ENCODE measurements around the gene ISOC2. TPM values are rescaled to one million over a fixed set of nuclear protein-coding genes. Genes with fewer than 3 reads are reported as not detected.
A peak's percentile ranks its signal among the peaks of the same experiment; 100 is the strongest.

The ISOC2 gene
- polyA plus RNA-seq, 4 donors: 28.8 to 164 (median 78.4) TPM

DNA sequence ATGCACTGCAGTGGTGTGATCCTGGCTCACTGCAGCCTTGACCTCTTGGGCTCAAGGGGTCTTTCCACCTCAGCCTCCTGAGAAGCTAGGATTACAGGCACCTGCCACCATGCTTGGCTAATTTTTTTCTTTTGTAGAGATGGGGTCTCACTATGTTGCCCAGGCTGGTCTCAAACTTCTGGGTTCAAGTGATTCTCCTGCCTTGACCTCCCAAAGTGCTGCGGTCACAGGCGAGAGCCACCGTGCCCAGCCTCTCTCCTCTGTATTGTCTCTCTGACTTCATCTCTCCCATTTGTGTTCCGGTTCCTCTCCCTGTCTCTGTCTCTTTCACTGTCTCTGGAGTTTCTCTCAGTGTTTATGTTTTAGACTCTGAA lies 4.8 kb upstream of the ISOC2 start:
- WGBS, 3 donors: 79 to 88% (median 81%) methylated on average over 4 of the region's 4 CpGs
- H3K27ac ChIP-seq (ENCODE audit: low read depth in 1 of 3, low read length in 2 of 3): no peak overlapping the region
- peaks cover 0 to 14% (median 0%) of the 10 kb centered on the region in 3 donors for H3K4me1 ChIP-seq (ENCODE audit: control insufficient read depth in 3 of 3, insufficient read depth in 2 of 3, low read depth in 1 of 3, low read length in 2 of 3)
- no peaks in the 10 kb centered on the region for H3K36me3 ChIP-seq (ENCODE audit: control insufficient read depth in 3 of 3, insufficient read depth in 2 of 3, low read depth in 1 of 3, low read length in 3 of 3)
- peaks cover 0 to 12% (median 0%) of the 10 kb centered on the region in 3 donors for H3K27me3 ChIP-seq (ENCODE audit: control insufficient read depth in 3 of 3, insufficient read depth in 3 of 3, low read length in 3 of 3)
- H3K9me3 ChIP-seq (ENCODE audit: control insufficient read depth in 2 of 2, insufficient read depth in 1 of 2, low read depth in 1 of 2, low read length in 1 of 2): no peaks in the 10 kb centered on the region
- H3K4me3 ChIP-seq (ENCODE audit: low read depth in 1 of 3, low read length in 3 of 3): no peak overlapping the region
- FAIRE-seq (no peak), DNase-seq (no peak)

DNA sequence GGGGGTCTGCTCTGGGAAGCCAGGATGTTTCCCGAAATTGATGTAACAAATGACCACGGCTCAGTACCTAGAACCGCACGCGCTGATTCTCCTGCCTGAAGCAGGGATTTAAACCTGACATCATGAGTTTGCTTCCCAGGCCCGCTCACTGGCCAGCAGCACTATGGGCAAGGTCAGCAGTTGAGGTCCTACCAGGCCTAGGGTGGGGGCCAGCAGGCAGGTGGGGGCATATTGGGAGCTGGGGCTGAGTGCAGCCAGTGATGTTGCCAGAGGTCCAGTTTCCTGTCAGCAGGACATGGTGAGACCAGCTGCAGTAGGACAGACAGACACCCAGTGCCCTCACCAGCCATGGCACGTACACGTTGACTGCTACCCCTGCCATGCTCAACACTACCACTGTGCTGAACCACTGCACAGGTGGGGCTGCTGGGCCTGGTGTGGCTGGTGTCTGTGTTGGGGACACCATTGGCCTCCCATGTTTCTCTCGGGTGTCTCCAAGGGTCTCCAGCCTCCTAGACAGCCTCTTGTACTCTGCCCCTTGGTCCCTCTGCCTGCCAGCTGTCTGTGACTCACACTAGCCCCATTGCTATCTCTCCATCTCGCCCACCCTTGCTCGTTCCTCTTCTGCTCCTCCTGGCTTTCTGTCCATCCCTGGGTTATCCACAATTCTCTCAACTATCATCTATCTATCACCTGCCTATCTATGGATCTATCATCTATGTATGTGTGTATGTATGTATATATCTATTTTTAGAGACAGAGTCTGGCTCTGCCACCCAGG lies 4.2 kb upstream of the ISOC2 start:
- Histone ChIP-seq H3K27me3 (ENCODE audit: control insufficient read depth in 3 of 3, insufficient read depth in 3 of 3, low read length in 3 of 3) (peaks cover 0 to 12% (median 0%) of the 10 kb centered on the region in 3 donors), H3K27ac (ENCODE audit: low read depth in 1 of 3, low read length in 2 of 3) (no peak overlapping the region), H3K9me3 (ENCODE audit: control insufficient read depth in 2 of 2, insufficient read depth in 1 of 2, low read depth in 1 of 2, low read length in 1 of 2) (no peaks in the 10 kb centered on the region), H3K36me3 (ENCODE audit: control insufficient read depth in 3 of 3, insufficient read depth in 2 of 3, low read depth in 1 of 3, low read length in 3 of 3) (no peaks in the 10 kb centered on the region), H3K4me3 (ENCODE audit: low read depth in 1 of 3, low read length in 3 of 3) (no peak overlapping the region), H3K4me1 (ENCODE audit: control insufficient read depth in 3 of 3, insufficient read depth in 2 of 3, low read depth in 1 of 3, low read length in 2 of 3) (peaks cover 0 to 19% (median 2%) of the 10 kb centered on the region in 3 donors)
- WGBS, 3 donors: 62 to 78% (median 62%) methylated on average over 11 of the region's 11 CpGs
- FAIRE-seq: no peak
- no peak for DNase-seq

DNA sequence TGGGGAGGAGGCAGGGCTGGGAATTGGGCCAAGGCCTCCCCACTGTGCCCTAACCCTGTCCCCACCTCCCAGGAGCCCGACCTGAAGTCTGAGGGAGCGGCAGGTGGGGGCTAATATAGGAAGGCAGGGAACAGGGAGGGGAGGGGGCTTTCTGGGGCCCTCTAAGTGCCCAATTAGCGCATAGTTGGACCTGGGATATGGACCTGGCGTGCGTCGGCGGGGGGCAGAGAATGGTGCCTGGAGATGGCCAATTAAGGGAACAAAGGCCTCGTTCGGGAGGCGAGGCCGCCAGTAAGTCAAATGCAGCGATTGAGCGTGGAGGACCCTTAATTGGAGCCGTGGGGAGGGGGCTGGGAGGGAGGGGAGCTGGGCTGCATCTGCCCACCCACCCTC lies 3.2 kb upstream of the ISOC2 start, which contains the start of gene C19orf85:
C19orf85 (minus strand) TSS at position 90 of the 393 bp plus-strand sequence. CDS start 197 bp downstream, outside the sequence.
- Histone ChIP-seq H3K36me3 (ENCODE audit: control insufficient read depth in 3 of 3, insufficient read depth in 2 of 3, low read depth in 1 of 3, low read length in 3 of 3) (no peaks in the 10 kb centered on the region), H3K9me3 (ENCODE audit: control insufficient read depth in 2 of 2, insufficient read depth in 1 of 2, low read depth in 1 of 2, low read length in 1 of 2) (no peaks in the 10 kb centered on the region), H3K27ac (ENCODE audit: low read depth in 1 of 3, low read length in 2 of 3) (no peak within 1 kb of the TSS), H3K4me1 (ENCODE audit: control insufficient read depth in 3 of 3, insufficient read depth in 2 of 3, low read depth in 1 of 3, low read length in 2 of 3) (peaks cover 0 to 28% (median 2%) of the 10 kb centered on the region in 3 donors), H3K4me3 (ENCODE audit: low read depth in 1 of 3, low read length in 3 of 3) (no peak within 1 kb of the TSS), H3K27me3 (ENCODE audit: control insufficient read depth in 3 of 3, insufficient read depth in 3 of 3, low read length in 3 of 3) (peaks cover 0 to 12% (median 0%) of the 10 kb centered on the region in 3 donors)
- no peak for FAIRE-seq
- DNase-seq: no peak
- 60 to 70% (median 67%) methylated on average over 13 to 14 of the region's 14 CpGs for WGBS, 3 donors

DNA sequence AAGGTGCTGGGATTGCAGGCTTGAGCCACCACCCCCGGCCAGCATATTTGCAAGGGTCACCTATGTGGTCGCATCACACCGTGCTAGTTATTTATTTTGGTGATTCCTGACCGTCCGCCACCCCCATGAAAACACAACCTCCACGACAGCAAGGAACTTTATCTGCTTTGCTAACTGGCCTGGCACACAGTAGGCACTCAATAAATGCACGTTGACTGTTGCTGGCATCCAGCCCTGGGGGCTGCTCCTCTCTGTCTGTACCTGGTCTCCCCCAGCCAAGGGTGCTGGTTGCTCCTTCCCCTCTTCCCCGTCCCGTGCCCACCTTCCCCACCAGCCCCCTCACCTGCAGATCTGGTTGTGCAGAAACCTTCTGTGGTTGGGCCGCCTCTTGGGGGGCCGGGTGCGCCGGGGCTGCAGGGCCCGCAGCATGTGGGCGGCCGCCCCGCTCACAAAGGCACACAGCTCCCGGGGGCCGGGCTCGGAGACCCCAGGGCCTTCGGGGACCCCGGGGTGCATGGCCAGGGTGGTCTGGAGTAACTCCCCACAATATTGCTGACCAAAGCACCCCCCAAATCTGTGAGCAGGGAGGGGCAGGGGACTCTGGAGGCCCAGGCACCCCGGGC lies 2.7 kb upstream of the ISOC2 start:
- FAIRE-seq: no peak
- H3K9me3 ChIP-seq (ENCODE audit: control insufficient read depth in 2 of 2, insufficient read depth in 1 of 2, low read depth in 1 of 2, low read length in 1 of 2): no peaks in the 10 kb centered on the region
- 70 to 74% (median 72%) methylated on average over 23 of the region's 23 CpGs for whole genome bisulfite sequencing, 3 donors

DNA sequence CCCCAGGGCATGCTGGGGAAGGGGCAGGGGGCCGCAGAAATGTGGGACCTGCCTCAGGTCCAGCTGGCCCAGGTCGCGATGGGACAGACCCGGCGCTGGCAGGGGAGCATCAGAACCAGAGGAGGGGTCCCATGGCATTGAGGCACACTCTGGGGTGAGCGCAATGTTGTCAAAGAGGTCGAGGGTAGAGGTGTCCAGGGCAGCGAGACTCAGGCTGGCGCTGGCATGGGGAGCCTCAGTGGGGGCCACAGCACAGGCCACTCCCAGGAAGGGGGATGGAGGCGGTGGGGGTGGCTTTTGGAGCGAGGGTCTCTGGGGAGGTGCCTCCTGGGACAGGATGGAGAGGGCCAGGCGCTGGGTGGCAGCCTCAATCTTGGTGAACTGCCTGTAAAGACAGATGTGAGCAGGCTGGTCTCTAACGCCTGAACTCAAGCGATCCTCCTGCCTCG lies 2.2 kb upstream of the ISOC2 start:
- FAIRE-seq (no peak), DNase-seq (no peak)
- Histone ChIP-seq H3K4me1 (ENCODE audit: control insufficient read depth in 3 of 3, insufficient read depth in 2 of 3, low read depth in 1 of 3, low read length in 2 of 3) (peaks cover 0 to 30% (median 2%) of the 10 kb centered on the region in 3 donors), H3K27ac (ENCODE audit: low read depth in 1 of 3, low read length in 2 of 3) (no peak overlapping the region), H3K36me3 (ENCODE audit: control insufficient read depth in 3 of 3, insufficient read depth in 2 of 3, low read depth in 1 of 3, low read length in 3 of 3) (no peaks in the 10 kb centered on the region), H3K9me3 (ENCODE audit: control insufficient read depth in 2 of 2, insufficient read depth in 1 of 2, low read depth in 1 of 2, low read length in 1 of 2) (no peaks in the 10 kb centered on the region), H3K4me3 (ENCODE audit: low read depth in 1 of 3, low read length in 3 of 3) (no peak overlapping the region), H3K27me3 (ENCODE audit: control insufficient read depth in 3 of 3, insufficient read depth in 3 of 3, low read length in 3 of 3) (peaks cover 0 to 12% (median 0%) of the 10 kb centered on the region in 3 donors)
- WGBS, 3 donors: 72 to 78% (median 75%) methylated on average over 15 of the region's 15 CpGs

More for the DNA sequence above, 2.7 kb upstream of the ISOC2 start:
- no peak overlapping the region for H3K4me3 ChIP-seq (ENCODE audit: low read depth in 1 of 3, low read length in 3 of 3)
- H3K4me1 ChIP-seq (ENCODE audit: control insufficient read depth in 3 of 3, insufficient read depth in 2 of 3, low read depth in 1 of 3, low read length in 2 of 3): peaks cover 0 to 30% (median 2%) of the 10 kb centered on the region in 3 donors
- no peak for DNase-seq
- no peaks in the 10 kb centered on the region for H3K36me3 ChIP-seq (ENCODE audit: control insufficient read depth in 3 of 3, insufficient read depth in 2 of 3, low read depth in 1 of 3, low read length in 3 of 3)
- peaks cover 0 to 12% (median 0%) of the 10 kb centered on the region in 3 donors for H3K27me3 ChIP-seq (ENCODE audit: control insufficient read depth in 3 of 3, insufficient read depth in 3 of 3, low read length in 3 of 3)
- H3K27ac ChIP-seq (ENCODE audit: low read depth in 1 of 3, low read length in 2 of 3): no peak overlapping the region

DNA sequence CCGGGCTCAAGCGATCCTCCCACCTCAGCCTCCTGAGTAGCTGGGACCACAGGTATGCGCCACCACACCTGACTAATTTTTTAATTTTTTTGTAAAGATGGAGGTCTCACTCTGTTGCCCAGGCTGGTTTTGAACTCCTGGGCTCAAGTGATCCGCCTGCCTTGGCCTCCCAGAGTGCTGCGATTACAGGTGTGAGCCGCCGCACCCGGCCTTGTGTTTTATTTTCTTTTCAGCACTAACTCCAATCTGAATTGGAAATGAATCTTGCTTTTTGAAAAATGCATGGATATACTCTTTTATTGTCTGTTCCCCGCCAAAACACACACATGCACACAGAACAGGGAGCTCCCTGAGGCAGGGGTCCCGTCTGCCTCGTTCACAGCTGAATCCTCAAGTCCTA lies 1.3 kb upstream of the ISOC2 start:
- WGBS, 3 donors: 79 to 86% (median 80%) methylated on average over 11 of the region's 11 CpGs
- DNase-seq (no peak), FAIRE-seq (no peak)
- Histone ChIP-seq H3K9me3 (ENCODE audit: control insufficient read depth in 2 of 2, insufficient read depth in 1 of 2, low read depth in 1 of 2, low read length in 1 of 2) (no peaks in the 10 kb centered on the region), H3K27ac (ENCODE audit: low read depth in 1 of 3, low read length in 2 of 3) (no peak overlapping the region), H3K36me3 (ENCODE audit: control insufficient read depth in 3 of 3, insufficient read depth in 2 of 3, low read depth in 1 of 3, low read length in 3 of 3) (peaks cover 0 to 3% (median 0%) of the 10 kb centered on the region in 3 donors), H3K4me3 (ENCODE audit: low read depth in 1 of 3, low read length in 3 of 3) (no peak overlapping the region), H3K4me1 (ENCODE audit: control insufficient read depth in 3 of 3, insufficient read depth in 2 of 3, low read depth in 1 of 3, low read length in 2 of 3) (peaks cover 0 to 25% (median 2%) of the 10 kb centered on the region in 3 donors), H3K27me3 (ENCODE audit: control insufficient read depth in 3 of 3, insufficient read depth in 3 of 3, low read length in 3 of 3) (peaks cover 0 to 12% (median 0%) of the 10 kb centered on the region in 3 donors)

DNA sequence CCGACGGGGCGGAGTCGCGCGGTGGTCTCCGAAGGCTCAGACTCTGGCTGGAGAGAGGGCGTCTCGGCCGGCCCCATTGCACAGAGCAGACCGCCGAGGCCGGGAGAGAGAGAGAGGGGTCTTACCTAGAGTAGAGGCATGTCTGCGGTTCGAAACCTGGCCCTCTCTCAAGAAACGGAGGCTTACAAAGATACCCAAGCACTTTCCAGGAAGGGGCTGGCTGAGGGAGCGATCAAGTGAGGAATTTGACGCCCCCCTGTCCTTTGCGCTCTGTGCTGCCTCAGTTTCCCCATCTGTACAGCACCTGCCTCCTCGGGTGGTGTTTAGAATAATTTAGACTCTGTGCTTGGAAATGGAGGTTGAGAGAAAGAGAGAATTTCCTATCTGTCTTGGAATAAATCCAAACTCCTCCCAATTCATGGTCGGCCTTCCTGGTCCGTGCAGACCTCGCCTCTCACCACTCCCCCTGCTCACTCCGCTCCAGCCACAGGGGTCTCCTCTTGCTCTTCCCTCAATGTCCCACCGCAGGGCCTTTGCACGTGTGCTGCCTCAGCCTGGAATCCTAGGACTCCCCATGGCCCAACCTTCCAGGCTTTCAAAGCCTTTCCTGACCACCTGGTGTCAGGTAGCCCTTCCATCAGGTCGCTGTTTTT lies 658 bp upstream of the ISOC2 start:
- peak overlapping the region; percentile 51 to 58 (median 51) for H3K4me3 ChIP-seq (ENCODE audit: low read depth in 1 of 3, low read length in 3 of 3)
- 9 to 12% (median 9%) methylated on average over 22 to 27 of the region's 27 CpGs for WGBS, 3 donors
- peaks cover 0 to 23% (median 2%) of the 10 kb centered on the region in 3 donors for H3K4me1 ChIP-seq (ENCODE audit: control insufficient read depth in 3 of 3, insufficient read depth in 2 of 3, low read depth in 1 of 3, low read length in 2 of 3)
- FAIRE-seq (no peak), DNase-seq (peak in 1 of 2 donors; percentile 46)
- H3K36me3 ChIP-seq (ENCODE audit: control insufficient read depth in 3 of 3, insufficient read depth in 2 of 3, low read depth in 1 of 3, low read length in 3 of 3): peaks cover 0 to 3% (median 0%) of the 10 kb centered on the region in 3 donors
- H3K27me3 ChIP-seq (ENCODE audit: control insufficient read depth in 3 of 3, insufficient read depth in 3 of 3, low read length in 3 of 3): peaks cover 0 to 12% (median 0%) of the 10 kb centered on the region in 3 donors
- H3K27ac ChIP-seq (ENCODE audit: low read depth in 1 of 3, low read length in 2 of 3): peak overlapping the region; percentile 12 to 87 (median 42)
- H3K9me3 ChIP-seq (ENCODE audit: control insufficient read depth in 2 of 2, insufficient read depth in 1 of 2, low read depth in 1 of 2, low read length in 1 of 2): no peaks in the 10 kb centered on the region

DNA sequence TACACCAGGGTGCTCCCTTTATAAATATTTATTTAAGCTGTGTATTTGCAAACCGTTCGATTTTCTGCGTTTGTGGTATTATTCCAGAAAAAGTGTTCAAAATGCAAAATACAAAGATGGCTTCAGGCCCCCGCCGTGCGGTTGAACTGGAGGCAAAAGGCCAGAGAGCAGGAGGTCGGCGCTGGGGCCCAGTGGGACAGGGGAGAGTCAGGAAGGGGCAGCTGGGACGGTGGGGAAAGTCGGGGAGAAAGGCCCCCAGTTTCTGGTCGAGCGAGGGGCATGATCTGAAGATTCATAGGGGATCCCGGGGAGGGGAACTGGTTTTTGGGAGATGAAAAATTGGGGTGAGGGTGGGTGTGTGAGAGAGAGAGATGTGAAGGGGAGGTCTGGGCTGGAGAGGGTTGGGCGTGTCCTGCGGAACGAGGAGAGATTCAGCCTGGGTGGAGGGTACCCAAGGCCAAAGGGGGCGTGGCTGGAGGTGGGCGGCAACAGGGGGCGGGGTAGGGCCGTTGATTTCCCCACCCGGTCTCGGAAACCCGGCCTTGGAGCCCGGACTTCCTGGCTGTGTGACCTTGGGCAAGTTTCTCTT lies 678 bp downstream of the ISOC2 start:
- WGBS, 3 donors: 4 to 12% (median 10%) methylated on average over 24 of the region's 24 CpGs
- DNase-seq (peak; percentile 59 to 76), FAIRE-seq (no peak)
- Histone ChIP-seq H3K27me3 (ENCODE audit: control insufficient read depth in 3 of 3, insufficient read depth in 3 of 3, low read length in 3 of 3) (peaks cover 0 to 11% (median 0%) of the 10 kb centered on the region in 3 donors), H3K36me3 (ENCODE audit: control insufficient read depth in 3 of 3, insufficient read depth in 2 of 3, low read depth in 1 of 3, low read length in 3 of 3) (peaks cover 0 to 13% (median 0%) of the 10 kb centered on the region in 3 donors), H3K27ac (ENCODE audit: low read depth in 1 of 3, low read length in 2 of 3) (peak overlapping the region; percentile 69 to 96 (median 90)), H3K4me1 (ENCODE audit: control insufficient read depth in 3 of 3, insufficient read depth in 2 of 3, low read depth in 1 of 3, low read length in 2 of 3) (peaks cover 0 to 23% (median 2%) of the 10 kb centered on the region in 3 donors), H3K4me3 (ENCODE audit: low read depth in 1 of 3, low read length in 3 of 3) (peak overlapping the region; percentile 73 to 80 (median 74)), H3K9me3 (ENCODE audit: control insufficient read depth in 2 of 2, insufficient read depth in 1 of 2, low read depth in 1 of 2, low read length in 1 of 2) (no peaks in the 10 kb centered on the region)

Data from small intestine (tissue), 7 donors.